Hypothalamus (tissue), 51 donors: ENCODE data around the gene ZC3H8.
"Not testable (repeated sequence)": the region's sequence is repeated elsewhere in the genome, so short reads cannot be mapped to it uniquely, and the experiment has no call there.

ENCODE experiments used
- DNase-seq, 51 donors: peaks; one replicate each; lab custom pipeline; 2025; lab: John Stamatoyannopoulos, UW

The ZC3H8 gene

DNA sequence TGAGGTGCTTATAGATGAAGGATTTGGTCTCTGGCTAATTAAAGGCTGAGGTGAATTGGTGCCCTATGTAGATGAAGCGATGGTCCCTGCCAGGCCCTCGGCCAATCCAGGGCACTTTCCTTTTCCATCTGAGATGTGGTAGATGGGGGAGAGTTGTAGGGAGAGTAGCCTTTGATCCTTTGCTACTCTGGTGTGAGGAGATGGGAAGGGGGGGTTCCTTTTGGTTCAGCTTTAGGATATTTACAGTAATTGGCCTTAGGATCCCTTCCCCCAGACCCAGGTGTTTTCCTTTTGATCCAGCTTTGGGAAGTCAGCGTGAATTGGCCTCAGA, 5.4 kb upstream of the ZC3H8 start:
- no peak for DNase-seq

GRCh38 chr2:112259509-112260294, 4.9 kb upstream of the ZC3H8 start:
- peak in 50 of 51 donors; percentile 6 to 81 (median 52) for DNase-seq

GRCh38 chr2:112257575-112257974, 2.7 kb upstream of the ZC3H8 start:
- DNase-seq = peak in 1 of 51 donors; percentile 33

- DNase-seq = no peak
These were observed 1.8 kb upstream of the ZC3H8 start for GRCh38 chr2:112256654-112257053.

DNA sequence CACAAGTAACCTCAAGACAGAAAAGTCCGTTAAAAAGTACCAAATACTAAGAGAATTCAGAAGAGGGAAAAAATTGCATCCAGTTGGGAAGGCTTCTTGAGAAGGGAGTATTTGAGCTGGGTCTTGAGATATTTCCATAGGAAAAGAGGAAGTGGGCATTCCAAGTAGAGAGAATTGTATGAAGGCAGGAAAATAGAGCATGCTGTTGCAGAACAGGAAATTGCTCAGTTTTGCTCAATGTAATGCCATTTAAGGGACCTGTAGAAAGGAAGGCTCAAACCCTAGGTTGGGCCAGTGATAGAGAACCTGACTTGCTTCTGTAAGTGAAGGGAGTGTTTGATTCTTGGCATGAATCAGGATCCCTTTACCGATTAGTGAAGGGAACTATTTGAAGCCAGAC, 1.0 kb upstream of the ZC3H8 start:
- no peak for DNase-seq

- DNase-seq = no peak
These were observed 1.5 kb downstream of the ZC3H8 start for GRCh38 chr2:112253261-112253815.

- no peak for DNase-seq
These were observed 3.6 kb downstream of the ZC3H8 start for GRCh38 chr2:112251271-112251670.

DNA sequence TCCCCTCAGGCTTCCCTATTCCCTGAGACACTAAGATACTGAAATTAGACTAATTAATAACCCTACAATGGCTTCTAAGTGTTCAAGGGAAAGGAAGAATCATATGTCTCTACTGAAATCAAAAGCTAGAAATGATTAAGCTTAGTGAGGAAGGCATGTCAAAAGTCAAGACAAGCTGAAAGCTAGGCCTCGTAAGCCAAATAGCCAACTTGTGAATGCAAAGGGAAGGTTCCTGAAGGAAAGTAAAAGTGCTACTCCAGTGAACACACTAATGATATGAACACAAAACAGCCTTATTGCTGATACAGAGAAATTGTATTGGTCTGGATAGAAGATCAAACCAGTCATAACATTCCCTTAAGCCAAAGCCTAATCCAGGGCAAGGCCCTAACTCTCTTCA, 10.0 kb downstream of the ZC3H8 start:
- DNase-seq = no peak

DNA sequence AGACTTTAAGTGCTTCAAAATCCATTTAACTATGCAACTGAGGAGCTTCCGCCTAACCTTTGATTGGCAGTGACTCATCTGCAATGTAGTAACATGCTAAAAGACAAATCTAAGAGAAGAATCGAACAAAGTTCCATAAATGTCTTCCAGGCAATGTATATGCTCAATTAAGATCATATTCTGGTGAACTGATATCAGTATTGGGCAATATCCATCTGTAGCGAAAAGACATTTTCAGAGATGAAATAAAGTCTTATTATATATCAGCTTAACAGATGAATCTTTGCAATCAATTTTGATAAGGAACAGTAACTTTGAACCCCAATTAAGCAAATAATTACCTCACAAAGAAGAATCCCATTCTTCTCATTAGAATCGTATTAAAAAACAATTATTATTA, 11.6 kb downstream of the ZC3H8 start:
- DNase-seq = no peak

GRCh38 chr2:112242384-112242783, 12.5 kb downstream of the ZC3H8 start:
- DNase-seq = no peak

GRCh38 chr2:112239862-112240261, 15.0 kb downstream of the ZC3H8 start:
- no peak for DNase-seq

GRCh38 chr2:112230371-112230770, 24.5 kb downstream of the ZC3H8 start:
- DNase-seq = no peak

DNA sequence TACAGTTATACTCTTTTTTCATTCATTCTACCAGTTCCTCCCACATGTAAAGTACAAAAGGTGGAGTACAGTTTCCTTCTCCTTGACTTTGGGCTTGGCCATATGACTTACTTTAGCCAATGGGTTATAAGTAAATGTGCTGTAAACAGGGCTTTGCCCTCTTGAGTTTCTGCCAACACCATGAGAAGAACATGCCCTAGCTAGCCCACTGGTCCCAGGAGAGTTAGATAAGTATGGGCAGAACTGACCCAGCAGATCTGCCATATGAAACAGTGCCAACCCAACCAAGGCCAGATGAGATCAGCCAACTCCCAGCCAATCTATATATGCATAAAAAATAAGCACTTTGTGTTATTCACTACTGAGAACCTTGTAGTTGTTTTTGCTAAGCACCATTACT, 25.5 kb downstream of the ZC3H8 start:
- DNase-seq = no peak

GRCh38 chr2:112220831-112221230, 34.0 kb downstream of the ZC3H8 start:
- no peak for DNase-seq

- no peak for DNase-seq
These were observed 34.7 kb downstream of the ZC3H8 start for GRCh38 chr2:112220186-112220585.

DNA sequence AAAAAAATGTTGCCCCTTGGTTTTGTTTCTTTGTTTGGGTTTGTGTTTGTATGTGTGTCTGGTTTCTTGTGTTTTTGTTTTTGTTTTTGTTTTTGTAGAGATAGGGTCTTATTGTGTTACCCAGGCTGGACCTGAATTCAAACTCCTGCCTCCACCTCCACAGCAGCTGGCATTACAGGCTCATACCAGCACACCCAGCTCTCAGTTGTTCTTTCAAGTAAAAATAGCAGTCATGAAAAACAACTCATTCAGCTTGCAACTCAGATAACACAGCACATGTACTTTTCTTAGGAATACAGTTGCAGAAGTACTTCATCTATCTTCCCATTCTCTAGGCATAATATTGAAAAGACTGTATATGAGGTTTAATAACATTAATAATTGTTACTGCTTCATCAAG, 37.0 kb downstream of the ZC3H8 start:
- peak in 1 of 51 donors; percentile 6 for DNase-seq

DNA sequence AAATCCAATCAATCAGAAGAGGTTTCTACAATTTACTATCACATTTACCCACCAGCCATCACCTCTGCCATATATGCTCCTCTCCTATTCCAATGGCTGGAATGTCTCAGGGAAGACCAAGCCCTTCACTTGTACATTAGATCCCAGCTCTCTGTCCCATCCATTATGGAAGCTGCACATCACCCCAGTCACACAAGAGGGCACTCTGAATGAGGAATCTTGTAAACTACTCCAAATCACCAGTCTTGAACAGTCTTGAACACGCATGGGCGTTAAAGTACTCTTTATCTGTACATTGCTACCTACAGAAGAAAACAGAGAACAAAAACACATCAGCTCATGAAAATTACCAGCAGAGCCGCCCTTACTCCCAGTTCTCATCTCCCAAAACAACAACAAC, 38.7 kb downstream of the ZC3H8 start:
- peak in 1 of 51 donors; percentile 2 for DNase-seq

DNA sequence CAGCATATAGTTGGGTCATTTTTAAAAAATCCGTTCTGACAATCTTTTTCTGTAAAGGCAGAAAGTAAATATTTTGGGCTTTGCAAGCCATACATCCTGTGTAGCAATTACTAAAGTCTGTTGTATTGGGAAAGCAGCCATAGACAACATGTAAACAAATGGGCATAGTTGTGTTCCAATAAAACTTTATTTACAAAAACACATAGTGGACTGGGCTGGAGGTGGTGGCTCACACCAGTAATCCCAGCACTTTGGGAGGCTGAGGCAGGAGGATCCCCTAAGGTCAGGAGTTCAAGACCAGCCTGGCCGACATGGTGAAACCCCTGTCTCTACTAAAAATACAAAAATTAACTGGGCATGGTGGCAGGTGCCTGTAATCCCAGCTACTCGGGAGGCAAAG, 46.9 kb downstream of the ZC3H8 start:
- not testable (repeated sequence) for DNase-seq

DNA sequence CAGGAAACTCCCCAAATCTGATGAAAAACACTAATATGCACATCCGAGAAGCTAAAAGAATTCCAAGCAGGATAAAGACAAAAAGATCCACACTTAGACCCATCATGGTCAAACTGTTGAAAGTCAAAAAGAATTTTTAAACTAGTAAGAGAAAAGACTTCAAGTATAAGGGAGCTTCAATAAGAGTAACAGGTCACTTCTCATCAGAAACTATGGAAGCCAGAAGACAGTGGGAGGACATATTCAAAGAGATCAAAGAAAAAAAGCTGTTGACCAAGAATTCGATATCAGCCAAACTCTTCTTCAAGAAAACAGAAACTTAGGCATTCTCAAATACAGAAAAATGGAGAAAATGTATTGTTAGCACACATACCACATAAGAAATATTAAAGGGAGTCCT, 50.4 kb downstream of the ZC3H8 start:
- no peak for DNase-seq

GRCh38 chr2:112201696-112202430, 53.0 kb downstream of the ZC3H8 start:
- DNase-seq = no peak

DNA sequence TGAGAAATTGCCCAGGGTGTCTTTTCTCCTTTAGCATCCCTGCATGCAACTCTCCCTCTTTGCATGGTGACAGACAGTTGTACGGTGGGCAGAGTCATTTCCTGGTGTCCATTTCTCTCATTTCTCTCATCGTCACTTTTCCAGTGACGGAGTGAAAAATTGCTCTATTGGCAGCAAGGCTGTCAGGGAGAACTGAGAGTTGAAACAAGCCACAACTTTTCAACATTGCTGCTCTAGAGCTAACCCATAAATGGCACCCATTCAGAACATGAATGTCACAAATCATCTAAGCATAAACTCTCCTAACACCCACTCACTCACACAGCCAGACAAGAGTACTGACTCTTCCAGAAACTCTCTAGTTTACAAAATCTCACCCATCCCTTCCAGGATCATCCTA, 55.7 kb downstream of the ZC3H8 start:
- DNase-seq = no peak

DNA sequence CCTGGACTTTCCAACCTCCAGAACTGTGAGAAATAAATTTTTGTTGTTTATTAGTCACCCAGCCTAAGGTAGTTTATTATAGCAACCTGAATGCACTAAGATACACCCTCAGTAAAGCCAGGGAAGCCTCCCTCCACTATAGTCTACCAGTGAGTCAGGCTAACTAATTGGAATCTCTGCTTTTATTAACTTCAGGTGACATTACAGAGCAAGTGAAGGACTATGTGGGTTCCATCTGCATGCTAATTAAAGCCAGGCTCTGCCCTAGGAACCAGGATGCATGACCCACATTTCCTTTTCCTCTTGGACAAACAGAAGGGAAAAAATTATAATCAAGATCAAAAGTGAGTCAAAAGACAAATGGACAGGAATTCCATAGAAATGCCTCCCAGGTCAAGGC, 56.1 kb downstream of the ZC3H8 start:
- no peak for DNase-seq
